Left colon (tissue), 2 donors: ENCODE results near the gene PXN. TPM values are rescaled to one million over a fixed set of nuclear protein-coding genes. Genes with fewer than 3 reads are reported as not detected.
"Not testable (repeated sequence)": the region's sequence is repeated elsewhere in the genome, so short reads cannot be mapped to it uniquely, and the experiment has no call there.

Experiments
- ATAC-seq: fragments of 200-7000 bp; cut with Tn5 transposase; one replicate; pipeline ENCODE4 v1.9.1; 2020; ENCODE audit warnings: mild to moderate bottlenecking, moderate library complexity
- DNase-seq, 2 donors: peaks; one replicate each; pipeline ENCODE4 v3.0.0-alpha.2; 2020
- intact Hi-C, 2 donors: fragments of 100-400 bp; cut with DNase I in 1 of 2; cut with micrococcal nuclease in 1 of 2; formaldehyde crosslinking; loops; one replicate each; pipeline versions ENCODE4 v1.11.2 to v1.14.0; 2022; cut with DNase I, micrococcal nuclease
- total RNA-seq, 2 donors: library from RNA; stranded (reverse); fragmentation: NEBNext Ultra II Directional; extraction: Animal tissue kit (Norgen Biotek cat#: 25700); gene quantifications; one replicate each; pipeline ENCODE4 v1.2.1, GENCODE V29; 2021
- donor health status: DM: no; HTN: no; CAD: no.
- donor health status: DM: yes; HTN: yes; CAD: no.

PXN gene
- total RNA-seq, 2 donors from 2014 or later = 161 to 164 TPM

GRCh38 chr12:120216742-120217605 is 48.6 kb downstream of the PXN start:
- intact Hi-C loops = no loop called here
- DNase-seq (no peak), ATAC-seq (no peak)

- no peak for DNase-seq
- intact Hi-C loops = no loop called here
- ATAC-seq = no peak
Measured at GRCh38 chr12:120215766-120216735, 49.5 kb downstream of the PXN start.

GRCh38 chr12:120215357-120215735 is 50.2 kb downstream of the PXN start:
- intact Hi-C loops = no loop called here
- no peak for DNase-seq
- ATAC-seq = no peak

- intact Hi-C loops = no loop called here
- DNase-seq (no peak), ATAC-seq (no peak)
Measured at GRCh38 chr12:120214626-120215356, 50.7 kb downstream of the PXN start.

GRCh38 chr12:120213758-120214157 is 51.8 kb downstream of the PXN start:
- DNase-seq (no peak), ATAC-seq (no peak)
- intact Hi-C loops = no loop called here

- intact Hi-C loops, ATAC-seq, DNase-seq: not testable (repeated sequence)
Measured at GRCh38 chr12:120213182-120213581, 52.3 kb downstream of the PXN start.

GRCh38 chr12:120212301-120212700 is 53.2 kb downstream of the PXN start:
- ATAC-seq (no peak), DNase-seq (no peak)
- intact Hi-C loops = no loop called here

GRCh38 chr12:120211904-120212283 is 53.6 kb downstream of the PXN start:
- ATAC-seq = peak; percentile 2
- intact Hi-C loops = no loop called here
- no peak for DNase-seq

GRCh38 chr12:120211243-120211903 is 54.2 kb downstream of the PXN start:
- intact Hi-C loops = no loop called here
- ATAC-seq = peak; percentile 76

GRCh38 chr12:120209851-120210250 is 55.7 kb downstream of the PXN start:
- ATAC-seq (no peak), DNase-seq (no peak)
- intact Hi-C loops = no loop called here

More at GRCh38 chr12:120211243-120211903, 54.2 kb downstream of the PXN start:
- no peak for DNase-seq

- ATAC-seq (no peak), DNase-seq (no peak)
- intact Hi-C loops = no loop called here
Measured at GRCh38 chr12:120207227-120207626, 58.3 kb downstream of the PXN start.

- DNase-seq, ATAC-seq, intact Hi-C loops: not testable (repeated sequence)
Measured at GRCh38 chr12:120206781-120207180, 58.7 kb downstream of the PXN start.

- no peak for ATAC-seq
- intact Hi-C loops = no loop called here
- no peak for DNase-seq
Measured at GRCh38 chr12:120206228-120206627, 59.3 kb downstream of the PXN start.

- intact Hi-C loops = no loop called here
- no peak for ATAC-seq
- no peak for DNase-seq
Measured at GRCh38 chr12:120204171-120204570, 61.4 kb downstream of the PXN start.

GRCh38 chr12:120200364-120200800 is 65.1 kb downstream of the PXN start:
- DNase-seq = no peak
- ATAC-seq = peak; percentile 48
- intact Hi-C loops = no loop called here

GRCh38 chr12:120199595-120200306 is 65.8 kb downstream of the PXN start:
- intact Hi-C loops = no loop called here
- ATAC-seq (no peak), DNase-seq (no peak)

GRCh38 chr12:120199025-120199424 is 66.5 kb downstream of the PXN start:
- no peak for ATAC-seq
- no peak for DNase-seq
- intact Hi-C loops = no loop called here

- intact Hi-C loops = no loop called here
- DNase-seq (no peak), ATAC-seq (no peak)
Measured at GRCh38 chr12:120197542-120197887, 68.0 kb downstream of the PXN start.
